Mononuclear cell (primary cell): ENCODE results near the gene CHCHD3. TPM values are rescaled to one million over a fixed set of nuclear protein-coding genes. Genes with fewer than 3 reads are reported as not detected.
"Not testable (repeated sequence)": the region's sequence is repeated elsewhere in the genome, so short reads cannot be mapped to it uniquely, and the experiment has no call there.

Experiments used
- H3K27me3 ChIP-seq: 2 replicates; pipeline ENCODE4 v1.6.0; 2011; ENCODE audit warnings: low read length, control low read depth; ENCODE audit not compliant: insufficient read depth
- H3K4me1 ChIP-seq: 2 replicates; pipeline ENCODE4 v1.5.1; 2011; ENCODE audit warnings: mild to moderate bottlenecking, low read length, control low read depth; ENCODE audit not compliant: insufficient read depth
- H3K4me3 ChIP-seq: 2 replicates; pipeline ENCODE4 v1.5.1; 2011; ENCODE audit warnings: mild to moderate bottlenecking, low read length, moderate library complexity
- H3K9me3 ChIP-seq: 2 replicates; pipeline ENCODE4 v1.5.1; 2011; ENCODE audit warnings: low read depth, mild to moderate bottlenecking, control low read depth, low read length
- total RNA-seq: library from RNA; depleted of rRNA; stranded (reverse); fragments of >200 nt; gene quantifications from one replicate; pipeline ENCODE4 v1.2.3, GENCODE V29; 2012

CHCHD3 gene
- total RNA-seq, 1 donor = 31.1 TPM

- Histone ChIP-seq H3K9me3 (no peaks in the 10 kb centered on the region), H3K4me1 (no peaks in the 10 kb centered on the region), H3K4me3 (no peak overlapping the region), H3K27me3 (no peaks in the 10 kb centered on the region)
Measured at GRCh38 chr7:132942701-132943100, 139.2 kb downstream of the CHCHD3 start.

GRCh38 chr7:132941905-132942304, 140.0 kb downstream of the CHCHD3 start:
- Histone ChIP-seq H3K27me3 (no peaks in the 10 kb centered on the region), H3K9me3 (no peaks in the 10 kb centered on the region), H3K4me3 (no peak overlapping the region), H3K4me1 (no peaks in the 10 kb centered on the region)

DNA sequence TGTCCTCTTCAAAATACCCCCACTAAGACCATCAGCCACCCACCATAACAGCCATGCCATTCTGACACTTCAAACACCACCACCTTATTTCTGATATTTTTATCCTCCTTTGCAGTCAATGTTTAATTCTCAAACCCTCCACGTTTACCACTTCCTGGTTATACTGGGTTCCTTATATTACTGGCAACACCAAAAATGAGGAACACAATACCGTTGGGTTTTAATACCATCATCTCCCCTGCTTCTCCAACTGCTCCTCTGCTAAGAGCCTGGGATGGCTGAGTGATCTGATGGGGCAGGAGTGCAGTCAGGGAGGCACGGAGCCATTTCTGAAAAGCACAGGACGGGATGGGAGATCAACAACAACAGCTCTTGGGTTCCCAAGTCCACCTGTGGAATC, 140.5 kb downstream of the CHCHD3 start:
- H3K4me1 ChIP-seq = no peaks in the 10 kb centered on the region
- H3K4me3 ChIP-seq = no peak overlapping the region
- no peaks in the 10 kb centered on the region for H3K9me3 ChIP-seq
- H3K27me3 ChIP-seq = no peaks in the 10 kb centered on the region

DNA sequence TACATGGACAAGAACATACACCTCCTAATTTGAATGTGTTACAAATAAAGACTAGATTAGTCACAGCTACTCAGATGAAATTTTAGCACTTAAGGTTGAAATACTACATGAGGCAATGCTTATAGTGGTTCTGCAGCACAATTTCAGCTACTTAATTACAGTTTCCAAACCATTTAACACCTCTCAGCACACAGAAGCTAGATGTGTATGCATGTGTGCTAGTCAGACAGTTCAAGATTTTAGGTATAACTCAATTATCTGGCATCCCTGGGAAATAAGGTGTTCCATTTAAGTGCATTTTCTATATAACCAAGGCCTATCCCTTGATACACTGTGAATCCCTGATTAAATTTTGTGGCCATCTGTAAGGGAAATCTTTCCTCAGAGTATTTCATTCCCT, 141.8 kb downstream of the CHCHD3 start:
- no peak overlapping the region for H3K4me3 ChIP-seq
- H3K4me1 ChIP-seq = no peaks in the 10 kb centered on the region
- H3K27me3 ChIP-seq = no peaks in the 10 kb centered on the region
- no peaks in the 10 kb centered on the region for H3K9me3 ChIP-seq

GRCh38 chr7:132939495-132939894, 142.4 kb downstream of the CHCHD3 start:
- Histone ChIP-seq H3K27me3 (no peaks in the 10 kb centered on the region), H3K4me3 (no peak overlapping the region), H3K9me3 (no peaks in the 10 kb centered on the region)

DNA sequence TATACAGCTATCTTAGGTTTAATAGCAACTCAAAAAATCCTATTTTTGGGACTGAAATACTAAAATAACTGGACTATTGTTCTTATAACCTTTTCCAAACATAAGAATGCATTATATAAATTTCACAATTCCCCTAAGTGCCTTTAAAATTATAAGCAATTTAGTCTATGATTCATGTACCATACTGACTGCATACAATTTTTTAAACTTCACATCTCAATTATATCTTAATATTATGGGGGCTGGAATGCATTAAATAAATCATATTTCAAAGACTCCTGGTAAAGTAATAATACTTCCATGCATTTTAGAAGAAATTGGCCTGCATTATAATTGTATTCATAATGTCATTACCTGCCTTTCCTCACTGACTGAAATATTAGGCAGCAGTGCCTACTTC, 144.6 kb downstream of the CHCHD3 start:
- H3K27me3 ChIP-seq = no peaks in the 10 kb centered on the region
- no peak overlapping the region for H3K4me3 ChIP-seq
- H3K9me3 ChIP-seq = no peaks in the 10 kb centered on the region
- H3K4me1 ChIP-seq = no peaks in the 10 kb centered on the region

More at GRCh38 chr7:132939495-132939894, 142.4 kb downstream of the CHCHD3 start:
- no peaks in the 10 kb centered on the region for H3K4me1 ChIP-seq

GRCh38 chr7:132935608-132936007, 146.3 kb downstream of the CHCHD3 start:
- H3K4me3 ChIP-seq = no peak overlapping the region
- H3K4me1 ChIP-seq = no peaks in the 10 kb centered on the region
- H3K9me3 ChIP-seq = no peaks in the 10 kb centered on the region
- no peaks in the 10 kb centered on the region for H3K27me3 ChIP-seq

- no peak overlapping the region for H3K4me3 ChIP-seq
- no peaks in the 10 kb centered on the region for H3K27me3 ChIP-seq
- H3K9me3 ChIP-seq = no peaks in the 10 kb centered on the region
- no peaks in the 10 kb centered on the region for H3K4me1 ChIP-seq
Measured at GRCh38 chr7:132934017-132934416, 147.9 kb downstream of the CHCHD3 start.

DNA sequence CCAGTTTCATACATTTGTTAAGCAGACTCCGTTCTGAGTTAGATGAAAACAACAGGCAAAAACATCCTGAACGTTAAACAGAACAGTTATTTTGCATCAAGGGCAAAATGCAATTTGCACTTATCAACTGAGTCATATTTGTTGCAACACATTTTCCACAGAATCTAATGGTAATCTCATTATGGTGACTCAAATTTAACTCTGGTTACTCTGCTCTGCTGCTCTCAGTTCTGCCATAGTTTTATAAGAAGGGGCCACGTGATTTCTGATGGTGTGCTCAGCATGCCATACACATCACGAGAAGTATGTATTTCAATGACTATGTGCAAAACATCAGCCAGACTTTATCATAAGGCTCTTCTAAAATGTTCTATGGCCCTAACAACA, 148.8 kb downstream of the CHCHD3 start:
- no peaks in the 10 kb centered on the region for H3K27me3 ChIP-seq
- no peaks in the 10 kb centered on the region for H3K4me1 ChIP-seq
- H3K9me3 ChIP-seq = no peaks in the 10 kb centered on the region
- no peak overlapping the region for H3K4me3 ChIP-seq

- Histone ChIP-seq H3K4me3 (no peak overlapping the region), H3K9me3 (no peaks in the 10 kb centered on the region), H3K4me1 (no peaks in the 10 kb centered on the region), H3K27me3 (no peaks in the 10 kb centered on the region)
Measured at GRCh38 chr7:132932296-132933071, 149.4 kb downstream of the CHCHD3 start.

DNA sequence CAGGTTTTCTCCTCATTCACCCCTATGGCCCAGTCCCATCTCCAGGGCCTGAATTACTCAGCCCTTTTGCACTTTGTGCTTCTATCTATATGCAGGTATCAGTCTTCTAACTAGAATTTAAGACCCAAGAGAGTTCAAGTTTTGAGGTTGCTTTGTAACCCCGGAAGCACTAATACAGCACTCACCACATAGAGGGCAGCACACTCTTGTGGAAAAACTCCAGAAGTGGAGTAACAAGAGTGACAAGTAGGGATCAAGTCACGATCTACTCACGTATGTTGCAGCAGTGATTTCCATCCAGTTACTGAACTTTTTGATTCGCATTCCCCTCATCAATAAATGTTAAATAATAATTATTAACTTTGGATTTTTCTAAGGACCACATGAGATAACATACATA, 151.0 kb downstream of the CHCHD3 start:
- no peaks in the 10 kb centered on the region for H3K4me1 ChIP-seq
- H3K9me3 ChIP-seq = no peaks in the 10 kb centered on the region
- H3K27me3 ChIP-seq = no peaks in the 10 kb centered on the region
- no peak overlapping the region for H3K4me3 ChIP-seq

DNA sequence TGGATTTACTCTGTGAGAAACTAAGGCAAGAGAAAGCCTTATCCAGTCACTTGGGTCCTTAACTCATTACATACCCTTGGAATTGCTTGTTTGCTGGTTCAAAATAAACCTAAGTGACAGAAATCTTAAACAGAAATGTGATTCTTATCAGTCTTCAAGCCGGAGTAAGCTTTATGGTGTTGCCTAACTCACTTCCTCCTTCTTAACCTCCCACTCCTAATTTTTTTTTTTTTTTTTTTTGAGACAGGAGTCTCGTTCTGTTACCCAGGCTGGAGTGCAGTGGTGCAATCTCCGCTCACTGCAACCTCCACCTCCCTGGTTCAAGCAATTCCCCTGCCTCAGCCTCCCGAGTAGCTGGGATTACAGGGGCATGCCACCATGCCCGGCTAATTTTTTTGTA, 151.9 kb downstream of the CHCHD3 start:
- H3K4me3 ChIP-seq, H3K4me1 ChIP-seq, H3K27me3 ChIP-seq, H3K9me3 ChIP-seq: not testable (repeated sequence)

DNA sequence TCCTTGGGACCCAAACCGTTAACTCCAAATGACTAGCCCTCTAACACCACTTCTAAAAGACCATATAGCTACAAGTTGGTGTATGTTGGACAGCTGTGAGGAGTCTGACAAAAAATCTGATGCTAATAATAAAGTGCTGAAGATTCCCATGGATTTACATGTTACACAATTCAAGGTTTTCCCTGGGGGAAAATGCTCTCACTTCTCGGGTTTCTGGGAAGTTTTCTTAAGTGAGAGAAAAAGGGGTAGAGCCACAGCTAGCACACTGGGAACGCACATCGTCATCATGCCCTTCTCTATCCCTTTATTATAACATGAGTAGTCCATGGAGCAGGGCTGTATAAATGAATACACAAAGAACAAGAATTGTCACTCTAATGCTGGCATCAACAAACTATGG, 162.1 kb downstream of the CHCHD3 start:
- Histone ChIP-seq H3K4me1 (no peaks in the 10 kb centered on the region), H3K4me3 (no peak overlapping the region), H3K9me3 (no peaks in the 10 kb centered on the region), H3K27me3 (no peaks in the 10 kb centered on the region)

DNA sequence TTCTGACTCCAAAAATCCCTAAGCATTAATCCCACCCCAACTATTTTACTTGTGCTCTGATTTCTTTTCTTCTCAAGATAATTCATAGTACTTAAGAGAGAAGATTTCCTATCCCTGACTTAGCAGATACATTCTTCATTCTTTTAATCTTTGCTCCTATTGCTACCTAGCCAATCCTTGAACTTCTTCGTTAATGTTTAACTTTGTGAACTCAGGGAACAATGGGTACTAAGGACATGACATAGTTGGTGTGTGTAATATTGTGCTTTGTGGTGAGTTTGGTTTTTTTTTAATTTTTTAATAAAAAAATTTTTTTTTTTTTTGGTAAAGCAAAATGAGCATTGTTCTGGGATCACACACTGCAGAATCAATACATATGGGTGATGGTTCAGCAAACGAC, 166.2 kb downstream of the CHCHD3 start:
- H3K27me3 ChIP-seq = no peaks in the 10 kb centered on the region
- H3K9me3 ChIP-seq = no peaks in the 10 kb centered on the region
- no peaks in the 10 kb centered on the region for H3K4me1 ChIP-seq
- H3K4me3 ChIP-seq = no peak overlapping the region

DNA sequence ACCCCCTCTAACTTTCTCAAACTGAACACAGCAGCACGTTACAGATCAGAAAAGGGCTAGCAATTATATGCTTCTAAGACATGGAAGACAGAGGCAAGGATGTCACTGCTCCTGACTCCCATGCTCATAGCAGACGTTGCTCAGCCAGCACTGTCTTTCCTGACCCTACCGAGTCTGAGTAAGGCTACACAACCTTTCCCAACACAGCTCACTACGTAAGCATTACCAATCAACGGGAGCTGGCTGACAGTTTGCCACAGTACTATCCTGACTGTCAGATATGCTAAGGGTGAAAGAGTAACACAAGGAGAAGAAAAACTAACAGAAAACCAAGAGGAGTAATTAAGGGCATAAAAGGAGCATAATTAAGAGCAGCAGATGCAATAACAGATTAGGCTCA, 171.2 kb downstream of the CHCHD3 start:
- Histone ChIP-seq H3K4me1 (no peaks in the 10 kb centered on the region), H3K4me3 (no peak overlapping the region), H3K9me3 (no peaks in the 10 kb centered on the region), H3K27me3 (no peaks in the 10 kb centered on the region)

GRCh38 chr7:132907380-132907940, 174.4 kb downstream of the CHCHD3 start:
- Histone ChIP-seq H3K27me3 (no peaks in the 10 kb centered on the region), H3K9me3 (no peaks in the 10 kb centered on the region), H3K4me1 (no peaks in the 10 kb centered on the region), H3K4me3 (no peak overlapping the region)
